Measurements from ENCODE around the gene SF3A1.
"Not testable (repeated sequence)": the region's sequence is repeated elsewhere in the genome, so short reads cannot be mapped to it uniquely, and the experiment has no call there.

The SF3A1 gene

GRCh38 chr22:30347255-30347892 lies 9.3 kb downstream of the SF3A1 start:
- peak; percentile 30 for DNase-seq (ENCODE audit: low read depth)

GRCh38 chr22:30344447-30345200 lies 12.1 kb downstream of the SF3A1 start:
- DNase-seq (ENCODE audit: low read depth): no peak

GRCh38 chr22:30340911-30341685 lies 15.6 kb downstream of the SF3A1 start:
- DNase-seq (ENCODE audit: low read depth): no peak

DNA sequence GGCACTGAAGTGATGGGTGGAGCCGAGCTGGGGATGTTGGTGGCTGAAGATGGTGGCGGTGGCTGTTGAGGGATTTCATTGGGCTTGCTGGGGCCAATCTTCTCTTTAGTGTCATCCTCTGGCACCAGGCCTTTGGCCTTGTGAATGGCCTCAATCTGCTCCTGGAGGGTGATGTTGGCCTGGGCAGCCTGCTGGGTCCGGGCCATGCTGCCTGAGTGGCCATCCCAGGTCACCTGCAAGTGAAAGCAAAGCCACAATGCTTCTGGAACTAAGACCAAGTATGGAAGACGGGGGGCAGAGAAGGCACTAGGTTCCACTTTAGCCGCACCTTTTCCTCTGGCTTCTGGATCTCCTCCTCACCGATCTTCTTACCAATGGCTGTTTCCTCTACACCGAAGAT lies 17.9 kb downstream of the SF3A1 start:
- DNase-seq (ENCODE audit: low read depth): no peak

GRCh38 chr22:30338341-30338740 lies 18.4 kb downstream of the SF3A1 start:
- not testable (repeated sequence) for DNase-seq (ENCODE audit: low read depth)

GRCh38 chr22:30337461-30337778 lies 19.3 kb downstream of the SF3A1 start:
- no peak for DNase-seq (ENCODE audit: low read depth)

DNA sequence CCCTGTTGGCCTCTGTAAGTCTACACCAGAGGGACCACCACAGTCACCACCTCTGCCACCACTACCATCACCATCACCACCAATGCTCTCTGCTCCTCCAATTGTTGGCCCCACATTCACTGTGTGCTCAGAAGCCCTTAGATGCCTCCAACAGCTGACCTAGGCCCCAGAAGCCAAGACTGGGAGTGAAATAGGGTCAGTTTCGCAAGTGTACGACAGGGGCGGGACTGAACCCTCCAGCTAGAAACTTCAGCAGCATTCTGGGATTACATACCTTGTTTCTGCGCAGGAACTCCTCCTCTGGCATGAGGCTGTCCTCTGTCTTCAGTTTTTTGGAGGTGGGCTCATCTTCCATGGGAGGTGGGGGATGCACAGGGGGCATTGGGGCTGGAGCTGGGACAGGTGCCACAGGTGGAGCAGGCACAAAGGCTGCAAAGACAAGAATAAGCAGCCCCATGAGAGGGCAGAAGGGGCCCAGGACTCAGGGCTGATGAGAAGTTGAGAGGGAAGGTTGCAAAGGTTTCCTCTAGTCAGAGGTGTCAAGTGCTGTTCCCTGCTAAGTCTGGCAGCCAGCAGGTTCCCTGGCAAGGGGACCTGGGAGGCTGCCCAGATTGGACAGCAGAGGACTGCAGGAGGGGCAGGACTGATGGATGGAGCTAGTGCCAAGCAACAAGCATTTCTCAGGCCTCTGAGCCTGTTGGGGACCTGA lies 19.8 kb downstream of the SF3A1 start:
- no peak for DNase-seq (ENCODE audit: low read depth)

DNA sequence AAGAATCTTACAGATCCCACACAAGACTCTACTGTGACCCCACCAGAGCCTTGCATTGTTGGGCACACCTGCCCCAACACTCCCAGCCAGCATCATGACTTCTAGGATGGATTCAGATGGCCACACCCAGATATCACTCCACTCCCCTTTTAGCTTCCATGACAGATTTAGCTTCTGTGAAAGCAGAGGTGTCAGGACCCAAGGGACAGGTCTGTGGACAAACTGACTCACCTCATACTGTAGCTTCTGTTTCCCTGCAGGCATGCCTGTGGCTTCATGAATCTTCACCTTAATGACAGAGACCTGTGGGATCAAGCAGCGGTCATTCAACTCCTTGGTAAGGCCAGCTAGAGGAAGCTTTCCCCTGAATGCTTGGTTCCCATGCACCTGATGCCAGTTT lies 21.5 kb downstream of the SF3A1 start:
- no peak for DNase-seq (ENCODE audit: low read depth)

GRCh38 chr22:30334646-30335045 lies 22.0 kb downstream of the SF3A1 start:
- no peak for DNase-seq (ENCODE audit: low read depth)

- DNase-seq (ENCODE audit: low read depth): no peak
Measured at GRCh38 chr22:30333707-30334087, 23.0 kb downstream of the SF3A1 start.

DNA sequence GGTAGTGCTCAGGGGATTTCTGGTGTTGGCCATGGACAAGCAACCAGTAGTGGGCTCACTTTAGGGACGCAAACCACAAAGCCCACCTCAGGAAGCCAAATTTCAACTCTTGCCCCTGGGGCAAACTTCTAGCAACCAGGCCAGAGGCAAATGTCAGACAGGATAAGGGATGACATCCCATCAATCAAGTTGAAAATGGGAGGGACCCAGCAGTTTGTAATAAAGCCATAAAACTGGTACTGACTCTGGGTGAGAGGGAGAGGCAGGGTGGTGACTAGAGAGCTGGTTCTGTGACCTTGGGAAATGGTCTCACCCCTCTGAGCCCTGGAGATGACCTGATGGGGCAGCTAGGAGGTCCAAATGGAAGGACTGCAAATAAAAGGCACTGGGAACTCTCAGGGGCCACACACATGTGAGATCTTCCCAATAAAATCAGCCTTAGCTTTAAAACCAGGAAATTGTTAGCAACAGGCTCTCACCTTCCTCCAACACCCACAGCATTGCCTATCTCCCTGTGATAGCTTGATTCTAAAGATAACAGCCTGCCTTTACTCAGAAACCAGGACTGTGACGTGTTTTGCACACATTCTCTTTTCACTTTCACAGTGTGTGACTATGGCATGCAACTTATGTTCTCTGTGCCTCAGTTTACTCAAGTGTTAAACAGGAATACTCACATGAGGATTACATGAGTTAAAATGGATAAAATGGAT lies 23.5 kb downstream of the SF3A1 start:
- no peak for DNase-seq (ENCODE audit: low read depth)

DNA sequence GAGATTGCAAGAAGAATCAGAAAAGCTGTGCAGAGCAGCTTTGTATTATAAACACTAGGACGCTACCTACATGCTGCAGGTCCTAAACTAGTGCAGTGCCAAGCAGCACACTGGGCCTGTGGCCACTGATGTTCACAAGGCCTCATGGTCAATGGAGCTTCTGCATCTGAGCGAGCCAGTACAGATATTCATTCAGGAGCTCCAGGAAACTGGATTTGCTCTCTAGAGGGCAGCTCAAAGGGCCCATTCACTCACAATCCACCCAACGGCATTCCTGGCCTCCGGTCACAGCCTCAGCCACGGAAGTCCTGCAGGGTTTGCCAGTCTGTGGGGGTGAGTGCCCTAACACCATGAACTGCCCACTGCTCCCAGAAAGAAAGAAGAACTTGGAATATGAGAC lies 24.1 kb downstream of the SF3A1 start:
- no peak for DNase-seq (ENCODE audit: low read depth)

- no peak for DNase-seq (ENCODE audit: low read depth)
Measured at GRCh38 chr22:30328466-30329049, 28.1 kb downstream of the SF3A1 start.

DNA sequence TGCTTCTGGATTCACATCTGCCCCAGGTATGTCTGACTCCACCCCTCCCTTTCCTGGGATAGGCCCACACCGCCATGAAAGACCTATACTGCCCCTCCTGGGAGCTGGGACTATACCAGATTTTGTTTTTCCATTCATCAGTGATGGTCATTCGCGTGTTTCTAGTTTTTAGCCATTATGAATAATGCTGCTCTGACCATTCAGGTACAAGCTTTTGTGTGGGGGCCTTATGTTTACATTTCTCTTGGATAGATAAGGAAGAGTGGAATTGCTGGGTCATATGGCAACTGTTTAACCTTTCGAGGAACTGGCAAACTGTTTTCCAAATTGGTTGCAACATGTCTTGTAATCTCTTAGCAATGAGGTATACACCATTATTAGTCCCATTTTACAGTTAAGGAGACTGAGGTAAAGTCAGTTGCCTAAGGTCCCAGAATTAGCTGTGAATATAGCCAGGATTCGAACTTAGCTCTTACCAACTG lies 28.8 kb downstream of the SF3A1 start:
- DNase-seq (ENCODE audit: low read depth): no peak

GRCh38 chr22:30326706-30327362 lies 29.9 kb downstream of the SF3A1 start, which contains the start of gene TBC1D10A:
TBC1D10A (minus strand) TSS chr22:30326941; CDS start chr22:30326881, 60 bp downstream.
- DNase-seq (ENCODE audit: low read depth): peak; percentile 90

DNA sequence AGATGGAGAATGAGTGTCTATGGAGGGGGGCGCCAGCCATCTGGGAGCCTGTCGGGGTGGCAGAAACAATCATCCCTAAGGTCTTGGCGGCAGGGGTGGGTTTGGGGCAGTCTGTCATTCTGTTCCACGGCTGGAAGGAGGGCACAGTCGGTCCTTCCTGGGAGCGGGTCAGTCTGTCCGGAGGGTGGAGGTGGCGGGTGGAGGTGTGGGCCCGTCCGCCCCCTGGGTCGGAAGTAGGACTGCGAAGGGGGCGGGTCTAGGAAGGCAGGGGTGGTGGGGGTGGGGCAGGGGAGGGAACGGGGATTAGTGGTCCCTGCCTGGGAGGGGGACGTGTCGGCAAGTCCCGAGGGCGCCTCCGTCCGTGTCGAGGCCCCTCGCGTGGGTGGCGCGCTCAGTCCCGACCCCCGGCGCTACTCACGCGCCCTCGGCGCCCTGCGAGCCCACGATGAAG lies 30.4 kb downstream of the SF3A1 start:
- DNase-seq (ENCODE audit: low read depth): no peak

GRCh38 chr22:30325724-30326254 lies 30.9 kb downstream of the SF3A1 start:
- DNase-seq (ENCODE audit: low read depth): no peak

DNA sequence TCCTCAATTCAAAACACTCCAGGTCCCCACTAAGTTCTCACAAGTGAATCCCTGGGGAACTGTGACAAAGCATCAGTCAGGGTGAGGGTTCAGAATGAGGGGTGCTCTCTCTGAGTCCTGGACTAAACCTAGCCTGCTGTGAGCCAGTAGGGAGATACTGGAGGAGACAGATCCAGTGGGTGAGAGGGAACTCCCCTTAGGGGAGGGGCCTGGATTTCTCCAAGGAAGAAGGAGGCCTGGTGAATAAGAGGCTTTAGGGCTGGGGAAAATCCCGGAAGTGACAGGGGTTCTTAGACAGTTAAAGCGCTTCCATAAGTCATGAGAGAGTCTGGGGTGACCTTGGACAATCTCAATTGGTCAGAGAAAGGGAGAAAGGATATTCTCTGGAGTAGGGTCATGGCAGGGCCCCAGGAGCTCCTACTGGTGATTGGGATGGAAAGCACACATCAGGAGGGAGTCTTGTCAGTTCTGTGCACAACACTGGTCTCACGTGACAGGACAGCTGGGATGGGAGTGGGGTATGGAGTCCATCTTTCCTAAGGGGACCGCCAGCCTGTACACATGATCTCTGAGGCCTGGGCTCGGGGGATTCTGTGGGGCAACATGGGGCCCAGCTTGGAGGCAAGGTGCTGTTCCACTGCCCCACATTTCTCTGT lies 31.5 kb downstream of the SF3A1 start:
- peak; percentile 92 for DNase-seq (ENCODE audit: low read depth)

- DNase-seq (ENCODE audit: low read depth): peak; percentile 61
Measured at GRCh38 chr22:30324014-30324730, 32.5 kb downstream of the SF3A1 start.

Measured in iris pigment epithelial cell (primary cell).